HTERT RPE-1 (cell line): ENCODE measurements around the gene BDNF.

Source experiments
- in situ Hi-C: fragments of 300-500 bp; cut with MboI; formaldehyde crosslinking; loops from 4 replicates; pipeline ENCODE4 v1.14.3; 2020; ENCODE audit warnings: low sequenced_read_pairs

Gene BDNF

DNA sequence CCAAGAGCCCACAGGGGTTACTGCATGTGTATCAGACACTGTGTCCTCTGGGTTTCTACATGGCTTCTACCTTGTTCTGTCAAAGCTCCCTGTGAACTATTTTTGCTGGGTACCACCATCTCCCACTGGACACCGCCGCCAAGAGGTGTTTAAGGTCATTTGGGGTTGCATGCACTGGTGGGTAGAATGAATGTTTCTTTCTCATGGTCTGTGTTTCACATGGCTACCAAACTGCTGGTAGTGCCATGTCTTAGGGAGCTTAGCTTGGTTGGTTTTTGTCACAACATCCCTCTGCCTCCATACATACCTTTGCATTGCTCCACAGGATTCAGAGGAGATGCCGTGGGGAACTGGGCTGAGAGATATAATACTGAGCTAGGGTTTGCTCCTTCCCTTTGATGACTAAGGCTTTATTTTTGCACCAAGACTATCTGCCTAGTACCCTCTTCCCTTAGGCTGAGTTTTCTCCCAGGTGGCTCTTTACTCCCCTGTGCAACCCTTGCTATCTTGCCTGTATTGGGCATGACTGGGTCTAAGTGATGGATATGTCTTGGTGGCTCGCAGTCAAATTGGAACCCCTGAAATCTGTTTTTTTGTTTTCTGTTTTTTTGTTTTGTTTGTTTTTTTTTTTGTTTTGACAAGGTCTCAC lies 73.2 kb downstream of the BDNF start:
- in situ Hi-C loops: no loop called here

DNA sequence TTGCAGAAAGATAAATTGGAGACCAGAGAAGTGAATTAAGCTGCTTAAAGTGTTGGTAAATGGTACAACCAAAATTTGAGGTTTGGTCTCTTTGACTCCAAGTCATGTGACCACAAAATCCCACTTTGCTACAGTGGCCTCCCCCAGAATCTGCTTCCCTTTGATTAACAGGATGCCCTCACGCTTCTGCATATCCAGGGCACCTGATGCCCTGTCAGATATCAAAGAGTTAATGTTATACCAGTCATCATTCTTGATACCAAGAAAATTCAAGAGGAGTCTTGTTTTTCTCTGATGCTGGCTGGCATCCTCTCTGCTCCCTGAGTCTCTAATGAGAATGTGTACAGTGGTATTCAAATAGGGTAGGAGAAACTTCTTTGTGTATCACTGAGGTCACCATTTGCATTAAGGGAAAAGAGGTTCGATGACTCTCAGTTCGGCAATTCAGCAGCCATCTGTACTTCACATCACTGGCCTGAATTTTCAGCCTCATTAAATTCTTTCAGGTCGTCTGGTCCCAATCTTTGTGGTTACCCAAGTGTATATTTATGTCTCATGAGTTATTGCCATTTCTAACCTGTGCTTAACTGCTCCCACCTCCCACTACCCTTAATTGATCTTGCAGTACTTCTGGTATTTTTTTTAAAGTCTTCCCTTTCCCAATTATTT lies 73.9 kb downstream of the BDNF start:
- in situ Hi-C loops: no loop called here

DNA sequence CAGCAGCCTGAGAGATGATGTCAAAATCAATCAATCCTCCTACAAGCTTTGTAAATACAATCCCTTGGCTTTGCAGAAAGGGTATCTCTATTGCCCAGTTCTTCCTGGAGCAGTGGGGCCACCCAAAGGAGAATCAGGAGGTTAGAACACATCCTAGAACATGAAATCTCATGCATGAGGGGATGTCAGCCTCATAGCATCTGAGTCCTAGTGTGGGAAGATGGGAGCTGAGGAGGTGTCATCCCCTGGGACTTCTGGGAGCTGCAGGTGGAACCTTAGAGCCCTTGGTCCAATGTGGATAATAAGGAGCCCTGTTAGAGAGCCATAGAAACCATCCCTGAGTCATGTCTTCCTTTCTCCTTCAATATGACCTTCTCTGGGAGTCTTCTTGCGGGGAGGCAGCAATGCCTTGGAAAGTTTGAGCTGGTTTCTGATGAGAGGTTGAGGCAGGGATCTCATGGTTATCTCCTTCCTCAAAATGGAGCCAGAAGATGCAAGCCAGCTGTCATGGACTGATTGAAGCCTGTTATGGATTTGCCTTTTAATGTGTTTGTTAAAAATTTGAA lies 74.8 kb downstream of the BDNF start:
- in situ Hi-C loops: no loop called here

DNA sequence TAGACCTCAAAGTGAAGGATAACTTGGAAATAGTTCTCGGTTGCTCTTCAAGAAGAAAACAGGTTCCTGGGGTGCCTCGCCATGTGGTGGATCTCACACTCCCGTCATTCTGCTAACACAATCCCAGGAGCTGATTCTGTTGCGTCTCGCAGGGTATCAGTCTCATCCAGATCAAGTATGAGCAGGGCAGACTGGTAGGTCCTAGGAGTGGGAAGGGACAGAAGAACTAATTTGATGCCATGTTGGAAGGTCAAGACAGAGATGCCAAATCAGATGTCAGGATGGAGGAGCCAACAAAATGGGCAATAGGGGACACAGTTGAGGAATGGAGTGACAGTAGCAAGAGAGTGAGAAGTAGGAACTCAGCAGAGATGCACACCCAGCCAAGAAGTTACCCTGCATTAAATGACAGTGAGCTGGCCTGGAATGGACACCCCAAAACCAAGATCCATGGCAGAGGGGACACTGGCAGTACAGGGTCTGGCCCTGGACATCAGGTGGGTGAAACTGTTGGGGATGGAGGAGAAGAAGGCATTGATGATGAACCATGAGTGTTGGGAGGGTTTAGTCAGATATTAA lies 76.2 kb downstream of the BDNF start:
- in situ Hi-C loops: no loop called here

DNA sequence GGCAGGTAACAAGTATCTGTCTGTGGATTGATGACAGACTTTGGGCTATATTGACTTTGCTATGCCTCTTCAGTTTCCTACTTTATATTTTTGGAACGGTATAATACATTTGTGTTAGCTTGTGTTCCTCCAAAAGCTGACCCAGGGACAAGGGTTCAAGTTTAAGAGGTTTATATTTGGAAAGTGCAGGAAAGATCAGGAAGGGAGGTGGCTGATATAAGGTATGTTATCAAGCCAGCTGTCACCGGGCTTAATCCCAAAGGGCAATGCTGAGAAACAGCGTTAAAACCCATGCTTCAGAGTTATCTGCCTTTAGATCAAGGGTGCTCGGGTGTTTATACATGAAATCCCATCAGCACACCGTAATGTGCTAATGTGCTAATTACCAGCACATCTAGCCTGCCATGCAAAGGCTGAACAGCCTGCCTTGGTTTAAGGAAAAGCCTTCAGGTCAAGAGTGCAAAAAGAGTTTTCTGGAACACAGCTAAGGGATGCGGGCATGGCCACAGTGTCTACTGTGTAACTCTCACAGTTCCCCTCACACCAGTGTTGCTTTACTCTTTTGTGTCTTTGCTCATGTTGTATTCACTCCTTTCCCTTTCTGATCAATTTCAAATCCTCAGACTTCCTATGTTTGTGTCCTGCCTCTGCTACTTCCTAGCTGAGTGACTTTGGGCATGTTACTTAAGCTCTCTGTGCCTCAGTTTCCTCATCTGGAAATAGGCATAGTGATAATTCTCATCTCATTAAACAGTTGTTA lies 77.5 kb downstream of the BDNF start:
- in situ Hi-C loops: no loop called here

DNA sequence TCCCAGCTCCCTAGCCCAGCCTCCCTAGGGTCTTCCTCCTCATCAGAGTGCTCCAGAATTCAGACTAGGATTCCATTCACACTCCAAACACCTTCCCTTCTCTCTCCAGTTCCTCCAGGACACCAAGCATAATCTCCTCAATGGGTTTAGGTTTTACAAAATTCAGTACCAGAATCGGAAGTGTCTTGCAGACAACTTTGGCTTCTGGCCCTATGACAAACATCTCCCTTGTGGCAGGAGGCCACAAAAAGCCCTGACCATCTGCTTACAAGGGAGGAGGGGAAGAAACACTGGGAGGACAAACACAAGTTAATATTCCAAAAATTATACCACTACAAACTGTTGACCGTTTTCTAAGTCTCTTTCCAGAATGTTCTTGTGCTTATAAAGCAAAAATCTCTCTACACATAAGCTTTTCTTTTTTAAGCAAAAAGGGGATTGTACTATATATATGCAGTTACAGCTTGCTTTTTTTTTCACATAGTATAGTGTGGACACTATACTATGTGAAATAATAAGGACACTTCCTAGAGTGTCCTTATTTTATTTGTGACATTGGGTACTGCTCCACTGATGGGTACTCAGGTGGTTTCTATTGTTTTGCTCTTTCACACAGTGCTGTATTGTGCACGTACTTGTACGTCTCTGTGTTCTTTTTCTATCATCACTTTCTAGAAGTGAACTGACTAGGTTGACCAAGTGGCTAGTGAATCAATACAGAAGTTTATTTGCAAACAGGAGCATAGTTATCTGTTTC lies 78.7 kb downstream of the BDNF start:
- in situ Hi-C loops: no loop called here

DNA sequence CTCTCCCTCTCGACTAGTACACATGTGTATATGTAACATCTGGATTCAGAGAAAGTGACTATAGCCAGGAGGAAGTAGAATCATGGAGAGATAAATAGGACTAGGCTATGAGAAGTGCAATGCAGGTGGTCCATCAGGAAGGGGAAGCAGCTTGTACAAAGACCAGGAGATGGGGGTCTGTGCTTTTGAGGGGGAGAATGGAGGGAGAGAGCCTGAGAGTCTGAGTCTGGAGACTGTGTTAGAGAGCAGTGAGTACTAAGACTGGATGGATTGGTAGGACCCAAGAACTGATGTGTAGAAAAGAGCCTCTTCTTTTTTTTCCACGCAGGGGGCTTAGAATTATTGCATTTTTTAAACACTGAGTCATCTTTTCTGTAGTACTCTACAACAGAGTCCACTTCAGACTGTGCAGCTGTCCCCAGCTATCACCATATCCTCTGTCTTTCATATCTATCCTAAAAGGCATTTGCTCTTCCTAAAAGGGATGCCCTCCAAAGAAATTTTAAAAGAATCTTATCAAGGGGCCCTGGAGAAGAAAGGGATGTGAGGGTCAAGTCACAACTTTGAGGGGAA lies 80.4 kb downstream of the BDNF start:
- in situ Hi-C loops: no loop called here

DNA sequence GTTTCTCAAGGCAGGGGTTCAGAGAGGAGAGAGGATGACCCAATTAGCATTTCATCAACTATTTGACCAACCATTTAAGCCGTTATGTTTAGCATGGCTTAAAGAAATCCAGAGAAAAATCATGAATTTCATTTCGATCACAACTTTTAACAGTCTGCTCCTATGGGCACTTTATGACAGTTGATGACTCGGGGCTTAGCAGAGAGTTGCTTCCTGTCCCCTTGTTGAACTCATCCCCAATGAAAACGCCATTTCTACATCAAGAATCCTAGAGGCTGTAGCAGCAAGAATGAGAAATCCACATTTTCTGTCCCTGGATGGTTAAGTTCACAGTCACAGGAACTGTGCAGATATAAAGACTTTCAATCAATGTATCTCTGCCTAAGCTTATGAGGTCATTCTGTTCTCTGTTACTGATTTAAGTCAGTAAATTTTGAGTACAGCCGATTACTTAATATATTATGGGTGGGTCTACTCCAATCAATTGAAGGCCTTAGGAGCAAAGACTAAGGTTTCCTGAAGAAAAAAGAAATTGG lies 81.1 kb downstream of the BDNF start:
- in situ Hi-C loops: no loop called here

DNA sequence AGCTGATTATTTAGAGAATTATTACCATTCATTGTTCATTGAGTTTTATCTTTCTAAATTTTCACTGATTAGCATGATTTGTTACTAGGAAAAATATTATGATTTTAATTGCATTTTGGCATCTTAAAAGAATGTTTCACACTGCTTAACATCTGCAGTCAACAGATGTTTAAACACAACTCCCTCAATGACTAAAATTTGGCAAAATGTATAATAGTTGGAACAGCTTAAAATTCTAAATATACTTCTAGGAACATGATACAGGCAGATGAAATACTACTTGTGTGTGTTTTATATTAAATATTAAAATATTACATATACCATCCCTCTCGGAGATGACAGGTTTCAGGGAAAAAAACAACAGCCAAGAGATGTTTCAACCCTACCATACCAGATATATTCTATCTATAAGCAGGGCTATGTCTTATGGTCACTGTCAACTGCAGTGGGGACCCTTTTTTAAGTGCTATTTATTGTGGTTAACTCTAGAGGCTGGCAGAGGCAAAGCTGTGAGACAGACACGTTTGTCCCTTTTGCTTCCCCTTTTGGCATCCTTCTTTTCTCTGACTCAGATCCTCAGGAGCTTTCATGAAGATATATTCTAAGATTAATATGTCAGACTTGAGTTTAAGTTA lies 81.9 kb downstream of the BDNF start:
- in situ Hi-C loops: no loop called here

DNA sequence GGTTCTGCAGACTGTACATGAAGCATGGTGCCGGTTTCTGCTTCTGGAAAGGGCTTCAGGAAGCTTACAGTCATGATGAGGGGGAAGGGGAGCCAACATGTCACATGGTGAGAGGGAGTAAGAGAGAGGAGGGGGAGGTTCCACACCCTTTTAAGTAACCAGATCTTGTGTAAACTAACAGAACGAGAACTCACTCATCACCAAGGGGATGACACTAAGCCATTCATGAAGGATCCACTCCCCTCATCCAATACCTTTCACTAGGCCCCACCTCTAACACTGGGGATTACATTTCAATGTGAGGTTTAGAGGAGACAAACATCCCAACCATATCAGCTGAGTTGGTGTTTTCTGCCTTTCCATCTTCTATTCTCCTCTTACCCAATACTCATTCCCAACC lies 83.5 kb downstream of the BDNF start:
- in situ Hi-C loops: no loop called here

DNA sequence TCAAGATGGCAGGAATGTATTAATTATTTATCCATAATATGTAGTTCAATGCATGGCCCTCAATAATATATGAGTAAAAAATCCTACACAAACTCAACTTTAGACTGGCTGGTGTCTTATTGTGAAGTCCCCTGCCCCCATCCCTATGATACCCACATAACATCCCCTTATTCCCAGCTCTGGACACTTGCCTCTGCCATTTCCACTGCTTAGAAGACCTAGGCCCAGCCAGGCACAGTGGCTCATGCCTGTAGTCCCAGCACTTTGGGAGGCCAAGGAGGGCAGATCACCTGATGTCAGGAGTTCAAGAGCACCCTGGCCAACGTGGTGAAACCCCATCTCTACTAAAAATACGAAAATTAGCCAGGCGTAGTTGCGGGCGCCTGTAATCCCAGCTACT lies 84.4 kb downstream of the BDNF start:
- in situ Hi-C loops: no loop called here

DNA sequence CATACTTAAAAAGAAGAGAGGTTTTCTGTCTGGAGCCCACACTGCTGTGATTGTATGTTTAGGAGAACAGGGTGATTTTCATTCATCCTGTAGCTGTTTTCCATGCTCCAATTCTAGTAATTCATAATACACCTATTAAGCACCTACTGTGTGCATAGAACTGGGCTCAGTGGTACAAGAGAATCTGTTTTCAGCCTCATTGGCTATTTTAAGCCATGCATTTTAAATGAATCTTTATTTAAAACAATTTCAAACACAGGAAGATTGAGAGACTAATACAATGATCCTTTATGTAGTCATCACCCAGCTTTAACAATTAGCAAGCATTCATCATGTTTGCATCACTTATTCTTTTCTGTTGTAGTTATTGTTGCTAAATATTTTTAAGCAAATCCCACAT lies 86.2 kb downstream of the BDNF start:
- in situ Hi-C loops: no loop called here

DNA sequence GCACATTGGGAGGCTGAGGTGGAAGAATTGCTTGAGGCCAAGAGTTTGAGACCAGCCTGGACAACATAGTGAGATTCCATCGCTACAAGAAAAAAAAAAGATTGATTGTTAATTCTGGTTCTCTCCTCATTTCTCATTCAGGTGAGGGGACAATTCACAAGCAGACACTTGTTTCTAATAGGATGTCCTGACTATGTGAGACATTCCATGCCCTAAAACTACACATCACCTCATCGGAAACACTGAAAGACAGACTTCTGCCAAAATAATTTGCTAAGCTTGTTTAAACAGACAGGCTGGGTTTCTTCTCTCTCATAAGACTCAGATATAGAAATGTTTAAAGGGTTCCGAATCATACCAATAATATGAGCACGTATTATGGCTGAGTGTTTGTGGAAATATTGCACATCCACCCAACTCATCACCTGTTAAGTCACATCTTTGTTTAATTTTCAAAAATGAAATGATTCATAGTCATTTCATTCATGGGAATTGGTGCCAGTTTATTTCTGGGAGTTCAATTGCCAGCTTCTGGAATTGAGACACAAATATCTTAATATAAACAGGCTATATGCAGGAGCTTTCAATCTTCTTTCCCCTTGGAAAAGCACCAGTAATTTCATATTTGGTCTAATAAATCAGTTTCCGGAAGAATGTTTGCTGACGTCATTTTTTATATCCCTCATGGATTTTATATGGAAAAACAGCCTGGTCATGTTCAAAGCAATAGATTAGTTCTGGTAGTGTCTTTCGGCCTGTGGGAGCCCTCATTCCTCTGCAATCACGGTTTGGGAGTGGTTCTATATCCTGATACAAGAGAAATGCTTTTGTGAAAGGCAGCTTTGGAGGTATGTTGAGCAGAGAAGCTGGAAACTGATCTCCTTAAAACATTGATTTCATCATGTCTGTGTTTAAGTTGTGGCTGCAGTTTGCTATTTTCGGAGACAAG lies 87.0 kb downstream of the BDNF start:
- in situ Hi-C loops: no loop called here

DNA sequence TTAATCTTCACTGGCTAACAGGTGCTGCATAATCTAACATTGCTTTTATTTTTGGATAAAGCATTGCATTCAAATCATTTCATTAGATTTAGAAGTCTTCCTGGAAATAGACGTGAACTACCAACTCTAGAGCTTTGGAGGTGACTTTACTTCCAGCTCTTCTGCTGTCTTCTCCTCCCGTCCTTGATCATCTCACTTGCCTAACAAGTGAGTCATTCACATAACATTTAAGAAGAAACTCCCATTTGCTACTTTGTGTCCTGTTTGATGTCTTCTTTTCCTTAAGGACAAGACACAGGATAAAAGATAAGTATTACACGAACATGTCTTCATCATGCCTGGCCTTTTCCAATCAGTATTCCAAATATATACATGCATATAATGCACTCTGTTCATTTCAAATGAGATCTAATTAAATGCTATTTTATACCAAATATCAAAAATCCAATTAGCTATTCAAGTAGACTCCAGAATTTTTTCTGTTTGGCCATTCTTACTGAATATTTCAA lies 88.3 kb downstream of the BDNF start:
- in situ Hi-C loops: no loop called here

DNA sequence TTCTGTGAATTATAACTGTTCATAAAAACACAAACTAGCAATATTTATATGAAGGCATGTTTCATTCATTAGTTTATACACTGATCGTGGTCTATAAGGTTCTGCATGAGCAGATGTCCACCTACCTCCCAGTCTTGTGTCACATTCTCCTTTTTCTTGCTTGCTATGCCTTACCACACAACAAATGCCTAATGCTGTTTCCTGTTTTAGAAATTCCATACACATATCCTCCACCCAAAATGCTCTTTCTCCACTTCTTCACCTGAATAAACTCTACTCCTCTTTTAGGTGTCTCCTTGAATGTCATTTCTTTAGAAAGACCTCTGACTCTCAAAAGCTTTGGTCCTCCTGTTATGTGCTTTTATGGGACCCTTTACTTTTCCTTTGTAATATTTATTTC lies 88.9 kb downstream of the BDNF start:
- in situ Hi-C loops: no loop called here

DNA sequence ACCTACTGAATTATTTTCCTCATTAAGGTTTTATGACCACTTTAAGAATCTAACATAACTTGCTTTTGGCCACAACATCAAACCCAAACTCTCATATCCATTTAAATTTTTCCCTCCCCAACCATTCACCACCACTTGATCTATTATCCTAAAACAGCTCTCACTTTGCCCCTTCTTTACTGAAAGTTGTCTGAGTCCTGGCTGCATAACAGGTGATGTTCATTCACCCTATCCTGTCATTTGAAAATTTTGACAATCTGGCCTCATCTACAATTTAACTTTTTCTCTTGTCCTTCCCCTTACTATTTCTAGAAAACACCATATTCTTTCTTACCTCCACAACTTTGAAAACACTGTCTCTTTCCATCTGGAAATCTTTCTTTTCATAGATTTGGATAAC lies 89.3 kb downstream of the BDNF start:
- in situ Hi-C loops: no loop called here

DNA sequence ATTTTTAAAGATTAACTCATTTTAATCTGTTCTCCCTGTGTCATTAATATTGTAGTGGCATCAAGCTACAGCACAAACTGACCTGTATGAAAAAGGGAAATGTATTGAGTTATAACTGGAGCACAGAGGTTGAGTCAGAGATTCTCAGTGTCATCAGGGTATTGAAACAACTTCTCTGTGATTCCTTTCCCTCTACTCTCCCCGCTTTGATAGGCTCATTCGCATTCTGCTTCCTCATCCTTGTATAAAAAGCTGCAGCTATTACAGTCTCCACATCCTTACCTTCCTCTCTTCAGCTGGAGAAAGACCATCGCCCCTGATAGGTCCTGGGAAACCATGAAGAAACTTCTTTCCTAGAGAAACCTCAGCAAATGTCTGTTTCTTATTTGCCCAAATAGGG lies 90.0 kb downstream of the BDNF start:
- in situ Hi-C loops: no loop called here

DNA sequence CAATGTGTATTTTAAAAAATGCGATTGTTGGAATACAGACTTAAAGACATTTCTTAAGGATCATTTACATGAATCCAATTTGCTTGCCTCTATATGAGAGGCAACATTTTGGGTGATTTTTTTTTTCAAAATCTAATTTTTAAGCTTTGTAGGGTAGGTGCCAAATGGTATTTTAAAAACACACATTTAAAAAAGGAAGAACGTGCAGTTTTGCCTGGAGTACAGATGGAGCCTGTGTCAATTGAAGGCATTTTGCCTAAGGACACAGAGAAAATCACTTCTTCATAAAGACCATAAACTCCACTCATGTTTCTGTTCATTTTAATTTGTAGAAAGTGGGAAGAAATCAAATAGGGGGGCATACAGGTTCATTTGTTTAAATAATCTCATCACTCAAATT lies 91.3 kb downstream of the BDNF start:
- in situ Hi-C loops: no loop called here
